BE2C (cell line): ENCODE measurements around the gene CSNK2B.

Source experiments
- DNase-seq: peaks from one replicate; pipeline ENCODE4 v3.0.0-alpha.2; 2020
- H3K27me3 ChIP-seq: fragments of 250-450 bp; sonication (Bioruptor Pico); 2 replicates; pipeline ENCODE4 v1.5.1; 2020; ENCODE audit warnings: mild to moderate bottlenecking
- H3K36me3 ChIP-seq: fragments of 250-450 bp; sonication (Bioruptor Pico); 2 replicates; pipeline ENCODE4 v1.5.1; 2020; ENCODE audit warnings: mild to moderate bottlenecking
- H3K4me1 ChIP-seq: fragments of 250-450 bp; sonication (Bioruptor Pico); 2 replicates; pipeline ENCODE4 v1.5.1; 2020
- H3K4me3 ChIP-seq: 2 replicates; pipeline ENCODE4 v1.5.1; 2011; ENCODE audit warnings: low read depth, low read length
- H3K9me3 ChIP-seq: fragments of 250-450 bp; sonication (Bioruptor Pico); 2 replicates; pipeline ENCODE4 v1.5.1; 2020
- CTCF ChIP-seq: IDR thresholded peaks from 2 replicates; pipeline ENCODE4 v1.5.1; 2012; ENCODE audit warnings: mild to moderate bottlenecking, low read depth, low read length

CSNK2B gene

GRCh38 chr6:31697555-31697954, 31.7 kb downstream of the CSNK2B start:
- no peaks in the 10 kb centered on the region; the same call in none of the 2 replicates for H3K36me3 ChIP-seq
- H3K9me3 ChIP-seq: no peaks in the 10 kb centered on the region
- no peaks in the 10 kb centered on the region for H3K27me3 ChIP-seq
- no peak for TF ChIP-seq CTCF
- DNase-seq: no peak
- no peak overlapping the region for H3K4me3 ChIP-seq
- H3K4me1 ChIP-seq: no peaks in the 10 kb centered on the region

GRCh38 chr6:31700740-31701401, 35.0 kb downstream of the CSNK2B start:
- DNase-seq: no peak
- TF ChIP-seq CTCF: no peak
- Histone ChIP-seq H3K4me3 (no peak overlapping the region), H3K4me1 (no peaks in the 10 kb centered on the region), H3K36me3 (no peaks in the 10 kb centered on the region; the same call in none of the 2 replicates), H3K27me3 (no peaks in the 10 kb centered on the region), H3K9me3 (no peaks in the 10 kb centered on the region)

- Histone ChIP-seq H3K9me3 (no peaks in the 10 kb centered on the region), H3K36me3 (no peaks in the 10 kb centered on the region; the same call in 1 of the 2 replicates), H3K27me3 (no peaks in the 10 kb centered on the region), H3K4me1 (no peaks in the 10 kb centered on the region), H3K4me3 (peak overlapping the region; percentile 97)
- peak; percentile 51 for DNase-seq
- no peak for TF ChIP-seq CTCF
These were observed 36.0 kb downstream of the CSNK2B start for GRCh38 chr6:31701666-31702404.

- no peaks in the 10 kb centered on the region for H3K4me1 ChIP-seq
These were observed 36.5 kb downstream of the CSNK2B start for GRCh38 chr6:31702405-31702818.

GRCh38 chr6:31702819-31703716, 37.2 kb downstream of the CSNK2B start, which contains the start of gene ABHD16A:
Gene ABHD16A, minus strand, starts transcription at chr6:31703324. Its CDS starts 43 bp downstream, at chr6:31703281.
- TF ChIP-seq CTCF: no peak
- Histone ChIP-seq H3K27me3 (no peaks in the 10 kb centered on the region), H3K4me1 (no peaks in the 10 kb centered on the region), H3K4me3 (peak within 1 kb of the TSS; percentile 97), H3K9me3 (no peaks in the 10 kb centered on the region), H3K36me3 (no peaks in the 10 kb centered on the region; the same call in 1 of the 2 replicates)
- peak; percentile 99 for DNase-seq

More at GRCh38 chr6:31702405-31702818, 36.5 kb downstream of the CSNK2B start:
- TF ChIP-seq CTCF: no peak
- no peaks in the 10 kb centered on the region; the same call in 1 of the 2 replicates for H3K36me3 ChIP-seq
- H3K9me3 ChIP-seq: no peaks in the 10 kb centered on the region
- no peaks in the 10 kb centered on the region for H3K27me3 ChIP-seq
- H3K4me3 ChIP-seq: peak overlapping the region; percentile 97
- DNase-seq: no peak
